ENCODE data around the gene BNIP1. TPM values are rescaled to one million over a fixed set of nuclear protein-coding genes. Genes with fewer than 3 reads are reported as not detected.
"Not testable (repeated sequence)": the region's sequence is repeated elsewhere in the genome, so short reads cannot be mapped to it uniquely, and the experiment has no call there.

Gene BNIP1
- 10 to 100 TPM; 13.2 to 13.3 TPM for total RNA-seq

- Mint-ChIP-seq H3K27ac (peak within 1 kb of the TSS; percentile 92), H3K36me3 (ENCODE audit: low read depth) (peaks cover 16% of the 10 kb centered on the region), H3K4me3 (peak within 1 kb of the TSS; percentile 98), H3K9me3 (no peaks in the 10 kb centered on the region), H3K4me1 (peaks cover 17% of the 10 kb centered on the region), H3K27me3 (no peaks in the 10 kb centered on the region)
- POLR2A ChIA-PET: interaction anchor here (0.5 to 2.2 kb wide), 14 partner anchors 9 to 373 kb away, joined by 3 to 31 read pairs (median 4); partner anchors contain the start of genes ATP6V0E1, DUSP1 and RPL26L1
- CTCF ChIA-PET: interaction anchor here (0.5 to 5.4 kb wide), 15 partner anchors 9 to 187 kb away, joined by 3 to 42 read pairs (median 4); partner anchors contain the start of gene ATP6V0E1
- DNase-seq: peak; percentile 95
Measured at GRCh38 chr5:173144200-173145176, at the start of gene BNIP1. BNIP1 (plus strand) TSS chr5:173144531; CDS start chr5:173144546, 15 bp downstream.

GRCh38 chr5:173098787-173099186, 45.5 kb upstream of the BNIP1 start:
- H3K27ac Mint-ChIP-seq: no peak overlapping the region
- no peak overlapping the region for H3K4me3 Mint-ChIP-seq
- ChIA-PET POLR2A (no interaction called here), CTCF (no interaction called here)
- peaks cover 16% of the 10 kb centered on the region for H3K36me3 Mint-ChIP-seq (ENCODE audit: low read depth)
- peaks cover 2% of the 10 kb centered on the region for H3K4me1 Mint-ChIP-seq
- H3K9me3 Mint-ChIP-seq: peaks cover 7% of the 10 kb centered on the region
- no peaks in the 10 kb centered on the region for H3K27me3 Mint-ChIP-seq
- no peak for DNase-seq

GRCh38 chr5:173099461-173099860, 44.9 kb upstream of the BNIP1 start:
- H3K36me3 Mint-ChIP-seq (ENCODE audit: low read depth): peaks cover 16% of the 10 kb centered on the region
- no peak for DNase-seq
- POLR2A ChIA-PET: interaction anchor here (0.7 kb wide), 1 partner anchor 10 kb away, joined by 3 read pairs; no protein-coding TSS in a partner anchor
- H3K27me3 Mint-ChIP-seq: no peaks in the 10 kb centered on the region
- H3K4me3 Mint-ChIP-seq: no peak overlapping the region
- H3K4me1 Mint-ChIP-seq: peaks cover 2% of the 10 kb centered on the region
- H3K27ac Mint-ChIP-seq: no peak overlapping the region
- CTCF ChIA-PET: no interaction called here
- peaks cover 7% of the 10 kb centered on the region for H3K9me3 Mint-ChIP-seq

- Mint-ChIP-seq H3K4me1 (peaks cover 2% of the 10 kb centered on the region), H3K9me3 (peaks cover 7% of the 10 kb centered on the region), H3K27ac (no peak overlapping the region), H3K27me3 (no peaks in the 10 kb centered on the region), H3K4me3 (no peak overlapping the region), H3K36me3 (ENCODE audit: low read depth) (peaks cover 16% of the 10 kb centered on the region)
- ChIA-PET CTCF (no interaction called here), POLR2A (no interaction called here)
- DNase-seq: no peak
Measured at GRCh38 chr5:173101245-173101644, 43.1 kb upstream of the BNIP1 start.

GRCh38 chr5:173103411-173103810, 40.9 kb upstream of the BNIP1 start:
- Mint-ChIP-seq H3K4me1 (peaks cover 3% of the 10 kb centered on the region), H3K36me3 (ENCODE audit: low read depth) (peaks cover 16% of the 10 kb centered on the region), H3K27me3 (no peaks in the 10 kb centered on the region), H3K27ac (no peak overlapping the region), H3K9me3 (peaks cover 7% of the 10 kb centered on the region), H3K4me3 (no peak overlapping the region)
- POLR2A ChIA-PET: interaction anchor here (0.7 kb wide), 1 partner anchor 61 kb away, joined by 3 read pairs; no protein-coding TSS in a partner anchor
- CTCF ChIA-PET: no interaction called here
- DNase-seq: no peak

GRCh38 chr5:173108914-173109313, 35.4 kb upstream of the BNIP1 start:
- Mint-ChIP-seq H3K9me3 (no peaks in the 10 kb centered on the region), H3K27ac (no peak overlapping the region), H3K36me3 (ENCODE audit: low read depth) (peaks cover 20% of the 10 kb centered on the region), H3K4me3 (no peak overlapping the region), H3K4me1 (peaks cover 11% of the 10 kb centered on the region), H3K27me3 (no peaks in the 10 kb centered on the region)
- ChIA-PET POLR2A (interaction anchor here (1.6 kb wide), 1 partner anchor 125 kb away, joined by 6 read pairs; the partner anchor contains the start of gene ATP6V0E1), CTCF (no interaction called here)
- DNase-seq: no peak

GRCh38 chr5:173114536-173114935, 29.8 kb upstream of the BNIP1 start:
- H3K36me3 Mint-ChIP-seq (ENCODE audit: low read depth): peaks cover 33% of the 10 kb centered on the region
- no peaks in the 10 kb centered on the region for H3K27me3 Mint-ChIP-seq
- no peak overlapping the region for H3K27ac Mint-ChIP-seq
- POLR2A ChIA-PET: no interaction called here
- CTCF ChIA-PET: interaction anchor here (0.8 kb wide), 1 partner anchor 31 kb away, joined by 3 read pairs; no protein-coding TSS in a partner anchor
- H3K4me1 Mint-ChIP-seq: peaks cover 3% of the 10 kb centered on the region
- peaks cover 2% of the 10 kb centered on the region for H3K9me3 Mint-ChIP-seq
- no peak for DNase-seq
- no peak overlapping the region for H3K4me3 Mint-ChIP-seq

- H3K9me3 Mint-ChIP-seq: peaks cover 3% of the 10 kb centered on the region
- POLR2A ChIA-PET: no interaction called here
- H3K4me1 Mint-ChIP-seq: no peaks in the 10 kb centered on the region
- H3K4me3 Mint-ChIP-seq: no peak overlapping the region
- H3K36me3 Mint-ChIP-seq (ENCODE audit: low read depth): peaks cover 26% of the 10 kb centered on the region
- H3K27me3 Mint-ChIP-seq: no peaks in the 10 kb centered on the region
- CTCF ChIA-PET: no interaction called here
- H3K27ac Mint-ChIP-seq: no peak overlapping the region
- no peak for DNase-seq
Measured at GRCh38 chr5:173119719-173120118, 24.6 kb upstream of the BNIP1 start.

GRCh38 chr5:173123416-173123815, 20.9 kb upstream of the BNIP1 start:
- no peak for DNase-seq
- CTCF ChIA-PET: interaction anchor here (1.3 kb wide), 1 partner anchor 12 kb away, joined by 4 read pairs; no protein-coding TSS in a partner anchor
- Mint-ChIP-seq H3K4me1 (no peaks in the 10 kb centered on the region), H3K4me3 (no peak overlapping the region), H3K9me3 (peaks cover 3% of the 10 kb centered on the region), H3K27ac (no peak overlapping the region), H3K36me3 (ENCODE audit: low read depth) (peaks cover 29% of the 10 kb centered on the region), H3K27me3 (no peaks in the 10 kb centered on the region)
- POLR2A ChIA-PET: no interaction called here

- H3K9me3 Mint-ChIP-seq, H3K4me1 Mint-ChIP-seq, H3K27me3 Mint-ChIP-seq, H3K27ac Mint-ChIP-seq, POLR2A ChIA-PET, CTCF ChIA-PET, DNase-seq, H3K4me3 Mint-ChIP-seq: not testable (repeated sequence)
- H3K36me3 Mint-ChIP-seq (ENCODE audit: low read depth): peaks cover 12% of the 10 kb centered on the region
Measured at GRCh38 chr5:173132166-173132565, 12.2 kb upstream of the BNIP1 start.

GRCh38 chr5:173138707-173139106, 5.6 kb upstream of the BNIP1 start:
- H3K4me1 Mint-ChIP-seq: no peaks in the 10 kb centered on the region
- H3K4me3 Mint-ChIP-seq: no peak overlapping the region
- no peaks in the 10 kb centered on the region for H3K36me3 Mint-ChIP-seq (ENCODE audit: low read depth)
- CTCF ChIA-PET: interaction anchor here (2.1 kb wide), 1 partner anchor 424 kb away, joined by 4 read pairs; no protein-coding TSS in a partner anchor
- no peaks in the 10 kb centered on the region for H3K27me3 Mint-ChIP-seq
- DNase-seq: no peak
- POLR2A ChIA-PET: interaction anchor here (1.4 kb wide), 1 partner anchor 154 kb away, joined by 7 read pairs; no protein-coding TSS in a partner anchor
- H3K27ac Mint-ChIP-seq: no peak overlapping the region
- no peaks in the 10 kb centered on the region for H3K9me3 Mint-ChIP-seq

GRCh38 chr5:173139631-173140030, 4.7 kb upstream of the BNIP1 start:
- POLR2A ChIA-PET: interaction anchor here (1.4 kb wide), 1 partner anchor 155 kb away, joined by 7 read pairs; no protein-coding TSS in a partner anchor
- Mint-ChIP-seq H3K27ac (no peak overlapping the region), H3K27me3 (no peaks in the 10 kb centered on the region)

GRCh38 chr5:173140769-173141168, 3.6 kb upstream of the BNIP1 start:
- POLR2A ChIA-PET: interaction anchor here (2.5 kb wide), 1 partner anchor 84 kb away, joined by 5 read pairs; no protein-coding TSS in a partner anchor
- CTCF ChIA-PET: interaction anchor here (0.9 to 3.0 kb wide), 3 partner anchors 83 to 156 kb away, joined by 5 to 12 read pairs (median 5); partner anchors contain the start of gene ATP6V0E1

More at GRCh38 chr5:173139631-173140030, 4.7 kb upstream of the BNIP1 start:
- CTCF ChIA-PET: interaction anchor here (2.1 to 3.0 kb wide), 2 partner anchors 155 to 425 kb away, joined by 4 to 12 read pairs; partner anchors contain the start of gene ATP6V0E1
- Mint-ChIP-seq H3K36me3 (ENCODE audit: low read depth) (peaks cover 2% of the 10 kb centered on the region), H3K4me3 (no peak overlapping the region), H3K9me3 (no peaks in the 10 kb centered on the region), H3K4me1 (peaks cover 3% of the 10 kb centered on the region)
- no peak for DNase-seq

More at GRCh38 chr5:173140769-173141168, 3.6 kb upstream of the BNIP1 start:
- Mint-ChIP-seq H3K4me1 (peaks cover 10% of the 10 kb centered on the region), H3K27me3 (no peaks in the 10 kb centered on the region), H3K27ac (no peak overlapping the region), H3K9me3 (no peaks in the 10 kb centered on the region), H3K4me3 (no peak overlapping the region), H3K36me3 (ENCODE audit: low read depth) (peaks cover 2% of the 10 kb centered on the region)
- DNase-seq: no peak

Data from activated CD4-positive, alpha-beta memory T cell treated with anti-CD3 and anti-CD28 coated beads, Interleukin-2, amount 10 ng/mL, durations not matched to agents 7 days and 5 days (primary cell).